GM21786 (cell line): Measurements from ENCODE around the gene NAV2.
"Not testable (repeated sequence)": the region's sequence is repeated elsewhere in the genome, so short reads cannot be mapped to it uniquely, and the experiment has no call there.

Experiments
- ATAC-seq: cut with Tn5 transposase; IDR thresholded peaks from one replicate; pipeline ENCODE4 v1.9.1; 2021; ENCODE audit not compliant: unreplicated experiment

NAV2 gene

DNA sequence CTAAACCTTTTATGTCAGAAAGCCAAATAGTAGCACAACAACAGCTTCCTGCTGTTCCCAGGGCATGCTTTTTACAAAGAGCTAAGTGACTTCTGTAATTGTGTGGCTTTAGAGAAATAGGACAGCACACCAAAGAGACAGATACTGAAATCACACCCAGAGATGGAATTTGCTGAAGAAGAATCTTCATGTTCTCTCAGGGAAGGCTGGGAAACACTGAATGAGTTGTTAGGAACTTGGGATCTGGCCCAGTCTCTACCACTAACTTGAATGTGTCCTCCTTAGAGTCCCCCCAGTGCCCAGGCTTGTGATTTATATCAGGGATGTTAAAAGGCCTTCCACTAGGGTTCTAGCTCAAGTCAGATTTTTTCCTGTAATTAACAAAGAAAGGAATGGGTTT is 272.5 kb downstream of the NAV2 start:
- ATAC-seq: no peak

- no peak for ATAC-seq
Measured at GRCh38 chr11:19987331-19987801, 274.7 kb downstream of the NAV2 start.

- no peak for ATAC-seq
Measured at GRCh38 chr11:19988598-19988997, 276.0 kb downstream of the NAV2 start.

GRCh38 chr11:19989191-19989590 is 276.6 kb downstream of the NAV2 start:
- no peak for ATAC-seq

GRCh38 chr11:19992162-19992561 is 279.5 kb downstream of the NAV2 start:
- ATAC-seq: no peak

- no peak for ATAC-seq
Measured at GRCh38 chr11:19992998-19993397, 280.4 kb downstream of the NAV2 start.

DNA sequence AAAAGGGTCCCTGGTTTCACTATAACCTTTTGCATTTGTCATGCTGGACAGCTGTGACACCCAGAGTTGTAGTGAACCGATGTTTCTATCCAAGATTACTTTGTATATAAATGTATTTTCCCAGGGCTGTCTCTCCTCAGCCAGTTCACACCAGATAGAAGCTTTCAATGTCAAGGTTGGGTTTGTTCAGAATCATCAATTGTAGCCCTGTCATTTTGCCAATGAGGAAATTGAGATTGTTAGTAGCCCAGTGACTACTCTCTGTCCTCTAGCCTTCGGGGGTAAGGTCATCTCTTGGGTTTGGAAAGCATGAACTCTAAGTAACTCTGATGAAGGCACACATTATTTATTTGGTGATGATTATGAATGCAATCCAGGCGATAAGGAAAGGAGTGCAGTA is 282.0 kb downstream of the NAV2 start:
- no peak for ATAC-seq

DNA sequence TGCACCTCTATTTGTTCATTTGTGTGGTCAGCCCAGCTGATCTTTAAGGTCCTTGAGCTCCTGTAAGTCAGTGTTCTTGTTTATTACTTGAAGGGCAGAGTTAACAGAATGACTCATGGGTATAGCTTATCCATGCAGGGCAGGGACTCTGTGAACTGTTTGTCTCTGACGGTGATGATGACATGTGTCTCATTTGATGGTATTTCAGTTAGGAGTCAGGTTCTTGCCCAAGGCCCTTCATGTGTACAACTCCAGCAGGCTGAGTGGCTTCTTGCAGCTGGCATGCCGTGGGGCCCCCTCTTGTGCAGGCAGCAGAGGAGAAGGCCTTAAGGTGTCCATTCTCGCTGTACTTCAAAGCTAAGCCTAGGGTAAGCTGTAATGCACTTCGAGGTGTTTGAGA is 282.5 kb downstream of the NAV2 start:
- ATAC-seq: no peak

- no peak for ATAC-seq
Measured at GRCh38 chr11:19996571-19996970, 283.9 kb downstream of the NAV2 start.

DNA sequence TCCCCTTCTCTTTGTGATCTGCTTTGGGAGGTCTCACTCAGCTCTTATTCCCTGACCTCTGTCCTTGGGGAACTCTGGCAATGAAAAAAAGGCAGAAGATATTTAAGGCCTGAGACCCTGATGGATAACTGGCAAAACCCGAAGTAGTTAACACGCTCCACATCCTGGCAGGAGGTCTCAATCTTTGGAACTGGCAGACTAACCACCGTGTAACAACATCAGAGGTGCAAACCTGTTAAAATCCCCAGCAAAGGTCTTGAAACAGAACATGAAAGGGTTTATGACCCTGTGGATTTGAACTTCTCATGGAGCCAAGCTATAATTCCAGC is 287.3 kb downstream of the NAV2 start:
- ATAC-seq: no peak

GRCh38 chr11:20000351-20001134 is 287.9 kb downstream of the NAV2 start:
- ATAC-seq: no peak

- ATAC-seq: no peak
Measured at GRCh38 chr11:20002312-20003216, 289.9 kb downstream of the NAV2 start.

DNA sequence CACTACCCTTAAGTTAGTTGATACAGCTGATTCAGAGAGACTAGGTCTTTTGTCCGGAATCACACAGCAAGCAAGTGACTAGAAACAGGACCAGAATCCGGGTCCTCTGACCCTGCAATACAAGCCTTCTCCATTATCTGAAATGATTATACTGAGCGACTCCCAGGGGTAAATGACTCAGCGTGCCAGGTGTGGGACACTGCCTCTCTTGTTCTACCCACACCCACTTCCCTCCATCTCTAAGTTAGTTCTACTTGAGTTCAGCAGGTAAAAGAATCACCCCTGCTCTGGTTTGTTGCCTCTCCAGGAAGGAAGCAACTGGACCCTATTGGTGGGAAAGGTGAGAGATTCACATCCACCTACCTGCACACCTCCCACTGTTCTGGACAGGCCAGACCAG is 290.7 kb downstream of the NAV2 start:
- ATAC-seq: no peak

- ATAC-seq: no peak
Measured at GRCh38 chr11:20004866-20005265, 292.2 kb downstream of the NAV2 start.

DNA sequence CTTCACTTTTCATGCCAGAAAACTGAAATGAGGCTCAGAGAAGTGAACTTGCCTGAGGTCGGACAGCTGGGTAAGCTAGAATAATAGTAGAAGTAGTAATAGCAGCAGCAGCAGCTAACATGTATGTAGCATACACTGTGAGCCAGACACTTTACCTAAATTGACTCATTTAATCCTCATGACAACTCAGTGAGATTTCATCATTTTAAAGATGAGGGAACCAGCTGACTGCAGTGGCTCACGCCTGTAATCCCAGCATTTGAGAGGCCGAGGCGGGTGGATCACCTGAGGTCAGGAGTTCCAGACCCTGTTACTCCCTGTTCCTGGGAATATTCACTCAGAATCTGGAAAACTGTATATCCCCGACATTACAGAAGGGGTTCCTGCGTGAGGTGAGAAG is 293.1 kb downstream of the NAV2 start:
- no peak for ATAC-seq

DNA sequence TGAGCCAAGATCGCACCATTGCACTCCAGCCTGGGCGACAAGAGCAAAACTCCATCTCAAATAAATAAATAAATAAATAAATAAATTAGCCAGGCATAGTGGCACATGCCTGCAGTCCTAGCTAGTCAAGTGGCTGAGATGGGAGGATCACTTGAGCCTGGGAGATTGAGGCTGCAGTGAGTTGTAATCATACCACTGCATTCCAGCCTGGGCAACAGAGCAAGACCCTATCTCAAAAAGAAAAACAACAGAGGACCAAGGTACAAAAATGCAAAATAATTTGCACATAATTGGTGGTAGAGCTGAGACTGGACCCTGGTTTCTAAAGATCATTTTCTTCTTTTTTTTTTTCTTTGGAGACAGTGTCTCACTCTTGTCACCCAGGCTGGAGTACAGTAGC is 294.0 kb downstream of the NAV2 start:
- ATAC-seq: not testable (repeated sequence)

DNA sequence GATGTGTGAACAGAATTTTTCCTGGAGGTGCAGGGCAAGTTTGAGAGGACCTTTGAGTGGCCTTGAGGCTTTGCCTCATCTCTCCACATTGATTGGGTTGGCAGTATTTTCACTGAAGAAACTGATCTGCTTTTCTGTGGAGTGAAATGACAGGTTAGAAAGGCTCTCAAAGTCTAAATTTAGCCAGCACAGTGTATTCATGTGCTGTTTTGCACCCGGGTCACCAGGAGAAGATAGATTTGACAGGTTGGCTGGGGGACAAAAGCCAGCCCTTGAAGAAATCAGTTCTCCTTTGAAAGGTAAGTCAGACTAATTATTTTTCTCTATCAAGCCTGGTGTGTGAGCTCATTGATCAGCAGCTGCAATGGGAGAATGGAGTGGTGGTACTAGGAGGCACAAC is 294.7 kb downstream of the NAV2 start:
- no peak for ATAC-seq

- ATAC-seq: no peak
Measured at GRCh38 chr11:20008190-20008870, 295.7 kb downstream of the NAV2 start.

GRCh38 chr11:20008871-20009644 is 296.4 kb downstream of the NAV2 start:
- no peak for ATAC-seq

- ATAC-seq: no peak
Measured at GRCh38 chr11:20010156-20010850, 297.7 kb downstream of the NAV2 start.
